AG09319 (cell line): ENCODE data around the gene SLC27A5.

Experiments used
- DNase-seq: peaks from one replicate; pipeline ENCODE4 v3.0.0-alpha.2; 2010; ENCODE audit warnings: low read depth; ENCODE audit errors: extremely low read depth
- TF ChIP-seq, protein P1 (sequence below): IDR thresholded peaks from 2 replicates; pipeline ENCODE4 v1.5.1; 2011; ENCODE audit warnings: low read depth, mild to moderate bottlenecking, inconsistent platforms, low read length, moderate library complexity

Gene SLC27A5

DNA sequence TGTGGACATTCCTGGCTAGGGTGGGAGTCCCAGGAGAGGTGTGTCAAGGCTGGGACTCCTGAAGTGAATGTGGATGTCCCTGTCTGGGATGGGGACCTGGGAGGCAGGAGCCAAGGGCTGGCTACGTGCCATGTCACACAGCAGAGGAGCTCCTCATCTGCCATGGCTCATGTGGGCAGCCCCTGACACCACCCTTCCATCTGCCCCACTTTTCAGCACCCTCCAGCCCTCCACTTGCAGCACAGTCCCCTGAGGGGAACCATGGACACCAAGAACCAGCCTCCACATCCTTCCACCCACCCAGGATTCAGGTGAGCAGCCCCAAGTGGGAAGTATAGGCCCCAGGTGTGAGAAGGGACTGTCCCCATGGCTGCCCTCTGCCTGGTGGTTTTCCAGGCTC lies 33.9 kb downstream of the SLC27A5 start:
- no peak for DNase-seq
- TF ChIP-seq, protein P1, sequence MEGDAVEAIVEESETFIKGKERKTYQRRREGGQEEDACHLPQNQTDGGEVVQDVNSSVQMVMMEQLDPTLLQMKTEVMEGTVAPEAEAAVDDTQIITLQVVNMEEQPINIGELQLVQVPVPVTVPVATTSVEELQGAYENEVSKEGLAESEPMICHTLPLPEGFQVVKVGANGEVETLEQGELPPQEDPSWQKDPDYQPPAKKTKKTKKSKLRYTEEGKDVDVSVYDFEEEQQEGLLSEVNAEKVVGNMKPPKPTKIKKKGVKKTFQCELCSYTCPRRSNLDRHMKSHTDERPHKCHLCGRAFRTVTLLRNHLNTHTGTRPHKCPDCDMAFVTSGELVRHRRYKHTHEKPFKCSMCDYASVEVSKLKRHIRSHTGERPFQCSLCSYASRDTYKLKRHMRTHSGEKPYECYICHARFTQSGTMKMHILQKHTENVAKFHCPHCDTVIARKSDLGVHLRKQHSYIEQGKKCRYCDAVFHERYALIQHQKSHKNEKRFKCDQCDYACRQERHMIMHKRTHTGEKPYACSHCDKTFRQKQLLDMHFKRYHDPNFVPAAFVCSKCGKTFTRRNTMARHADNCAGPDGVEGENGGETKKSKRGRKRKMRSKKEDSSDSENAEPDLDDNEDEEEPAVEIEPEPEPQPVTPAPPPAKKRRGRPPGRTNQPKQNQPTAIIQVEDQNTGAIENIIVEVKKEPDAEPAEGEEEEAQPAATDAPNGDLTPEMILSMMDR, result no peak

DNA sequence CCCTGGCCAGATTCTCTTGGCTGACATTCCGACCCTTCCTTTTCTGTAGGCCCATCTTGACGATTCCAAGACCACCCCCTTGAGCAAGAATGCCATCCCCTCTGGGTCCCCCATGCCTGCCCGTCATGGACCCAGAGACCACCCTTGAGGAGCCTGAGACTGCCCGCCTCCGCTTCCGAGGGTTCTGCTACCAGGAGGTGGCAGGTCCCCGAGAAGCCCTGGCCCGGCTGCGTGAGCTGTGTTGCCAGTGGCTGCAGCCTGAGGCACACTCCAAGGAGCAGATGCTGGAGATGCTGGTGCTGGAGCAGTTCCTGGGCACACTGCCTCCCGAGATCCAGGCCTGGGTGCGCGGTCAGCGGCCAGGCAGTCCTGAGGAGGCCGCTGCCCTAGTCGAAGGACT lies 34.7 kb downstream of the SLC27A5 start:
- TF ChIP-seq, protein P1, result no peak
- DNase-seq, result no peak

DNA sequence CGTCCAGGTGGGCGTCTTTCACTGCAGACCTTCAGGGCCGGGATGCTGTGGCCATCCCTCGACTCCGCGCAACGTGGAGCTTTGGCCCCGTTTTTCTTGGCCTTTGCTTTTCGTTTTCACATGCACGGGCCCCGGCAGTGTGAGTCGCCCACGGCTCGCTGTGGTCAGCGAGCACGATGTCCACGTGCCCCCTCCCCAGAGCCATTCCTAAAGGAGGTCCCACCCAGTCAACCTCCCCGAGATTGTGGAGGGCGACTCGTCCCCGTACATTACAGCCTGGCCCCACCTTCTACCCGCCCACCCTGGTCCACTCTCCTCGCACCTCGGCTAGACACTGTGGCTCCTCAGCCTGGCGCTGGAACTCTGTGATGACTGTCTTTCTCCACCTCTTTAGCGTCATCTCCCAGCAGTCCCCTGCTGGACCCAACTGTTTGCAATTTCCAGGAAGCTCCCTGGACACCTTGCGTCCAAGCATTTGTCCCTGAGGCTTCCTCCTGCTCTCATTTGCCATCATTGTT lies 35.2 kb downstream of the SLC27A5 start:
- TF ChIP-seq, protein P1, result no peak
- DNase-seq, result no peak

DNA sequence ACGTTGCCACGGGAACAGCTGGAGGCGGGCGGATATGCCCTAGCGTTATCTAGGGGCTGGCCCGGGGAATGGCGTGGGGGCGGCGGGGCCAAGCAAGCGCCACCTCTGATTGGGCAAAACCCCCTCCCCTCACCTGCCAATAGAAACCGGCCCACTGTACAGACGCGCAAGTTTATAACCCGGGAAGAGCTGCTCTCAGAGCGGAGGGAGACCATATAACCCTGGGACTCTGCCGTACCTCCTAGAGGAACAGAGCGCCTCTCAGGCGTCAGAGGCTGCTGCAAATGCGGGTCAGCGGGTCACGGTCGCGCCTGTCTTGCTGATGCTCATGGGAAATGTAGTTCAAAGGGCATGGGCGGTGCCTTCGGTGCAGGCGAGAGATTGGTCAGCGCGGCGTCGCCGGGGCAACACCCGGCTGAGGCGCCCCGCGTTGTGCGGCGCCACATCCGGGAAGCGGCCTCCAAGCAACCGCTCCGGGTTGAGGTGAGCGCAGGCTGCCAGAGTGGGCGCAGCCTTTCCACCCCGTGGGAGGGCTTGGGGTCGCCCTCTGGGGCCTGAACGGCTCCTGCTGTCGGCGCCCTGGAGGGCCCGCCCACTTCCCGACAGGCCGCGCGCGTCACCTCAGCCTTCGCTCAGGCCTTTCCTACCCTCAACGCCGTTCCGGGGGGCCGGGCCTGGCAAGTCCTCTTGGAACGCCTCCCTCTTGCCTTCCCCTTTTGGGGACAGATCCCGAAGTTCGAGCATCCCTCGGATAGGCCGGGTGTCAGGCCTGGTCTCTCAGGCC lies 35.9 kb downstream of the SLC27A5 start, which contains the start of gene ZNF446:
Gene ZNF446 (plus strand): TSS at position 639 of the 784 bp plus-strand sequence. CDS start 867 bp downstream, outside the sequence.
- DNase-seq, result peak; percentile 88
- TF ChIP-seq, protein P1, result no peak; the same call in 1 of the 2 replicates

DNA sequence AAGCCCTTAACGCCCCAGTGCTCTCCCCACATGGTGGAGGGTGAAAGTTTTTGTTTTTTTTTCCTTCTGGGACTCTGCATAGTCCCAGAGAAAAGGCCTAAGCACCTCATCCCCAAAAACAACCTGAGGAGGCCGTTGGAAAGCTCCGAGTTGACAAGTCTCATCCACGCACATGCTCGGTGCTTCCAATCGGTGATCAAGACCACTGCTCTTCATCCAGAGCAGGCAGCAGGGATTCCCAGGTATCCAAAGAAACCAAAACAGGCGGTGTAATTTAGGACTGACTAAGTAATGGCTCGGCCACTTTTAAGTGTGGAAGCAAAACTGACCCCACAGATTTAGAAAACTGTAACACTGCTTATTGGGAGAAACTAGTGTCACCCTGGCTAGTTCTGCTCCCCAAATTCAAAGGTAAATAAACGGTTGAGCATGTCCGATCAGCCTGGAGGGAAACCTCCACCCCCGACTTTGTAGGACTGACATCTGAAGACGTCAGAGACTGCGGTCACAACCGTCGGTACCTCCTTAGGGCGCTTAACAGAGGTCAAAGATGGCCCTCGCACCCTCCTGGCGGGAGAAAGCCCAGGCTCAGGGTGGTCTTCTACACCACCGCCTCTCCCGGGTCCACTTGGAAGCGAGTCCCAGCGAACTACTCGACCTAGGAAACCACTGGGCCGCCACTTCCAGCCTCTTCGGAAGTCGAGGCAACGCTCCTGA lies 36.6 kb downstream of the SLC27A5 start:
- TF ChIP-seq, protein P1, result no peak
- no peak for DNase-seq

DNA sequence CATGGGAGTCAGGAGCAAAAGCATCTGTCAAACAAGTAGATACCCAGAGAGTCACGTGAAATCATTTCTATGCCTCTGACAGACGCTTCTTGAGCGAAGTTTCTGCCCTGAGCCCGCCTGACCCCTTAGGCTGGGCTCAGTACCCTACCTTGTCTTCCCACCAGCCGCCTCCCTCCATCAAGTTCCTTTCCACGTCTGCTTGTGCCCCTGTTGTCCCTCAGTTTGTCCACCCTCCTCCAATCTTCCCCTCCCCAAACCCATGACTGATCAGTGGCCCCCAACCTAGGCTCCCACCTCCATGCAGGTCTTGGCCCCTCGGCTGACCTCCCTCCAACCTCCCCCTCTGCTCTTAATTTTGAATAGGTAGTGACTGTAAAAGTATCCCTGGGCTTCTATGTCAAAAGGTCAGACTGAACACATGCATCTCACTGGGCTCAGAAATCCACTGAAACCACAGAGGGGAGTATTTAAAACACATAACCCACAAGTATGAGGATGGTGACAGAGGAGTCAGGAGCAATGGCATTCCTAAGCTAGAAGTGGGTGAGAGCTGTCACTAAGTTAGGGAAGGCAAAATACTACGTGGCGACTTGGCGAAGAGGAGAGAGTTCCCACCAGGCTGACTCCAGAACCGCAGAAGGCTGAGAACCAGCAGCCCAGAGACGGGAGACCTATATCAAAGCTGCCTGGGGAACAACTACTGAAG lies 37.3 kb downstream of the SLC27A5 start:
- TF ChIP-seq, protein P1, result no peak

More for the DNA sequence above, 37.3 kb downstream of the SLC27A5 start:
- DNase-seq, result no peak
